Caco-2 (cell line): ENCODE data around the gene RLF. TPM values are rescaled to one million over a fixed set of nuclear protein-coding genes. Genes with fewer than 3 reads are reported as not detected.

ENCODE experiments used
- BruUV-seq: library from RNA; stranded (reverse); fragments of 400-500 nt; replicated peaks from 2 replicates; lab custom pipeline; 2021; lab: Mats Ljungman, UMichigan
- CTCF ChIA-PET: fragments of 300-600 bp; sonication (Branson Sonifier 250); formaldehyde crosslinking; loops from one replicate; lab custom pipeline; 2022; ENCODE audit warnings: antibody characterized with exemption; lab: Charles Lee
- POLR2A ChIA-PET: fragments of 300-600 bp; sonication (Branson Sonifier 250); formaldehyde crosslinking; loops from one replicate; lab custom pipeline; 2022; ENCODE audit warnings: antibody characterized with exemption; lab: Charles Lee
- DNase-seq, 2 experiments: peaks; one replicate each; pipeline versions ENCODE4 v3.0.0 to v3.0.0-alpha.2; 2020 to 2022
- H3K27me3 ChIP-seq: replicated peaks from 2 replicates; pipeline ENCODE4 v1.6.0; 2011; ENCODE audit warnings: low read length; ENCODE audit not compliant: control insufficient read depth, insufficient read depth
- H3K36me3 ChIP-seq: 2 replicates; pipeline ENCODE4 v1.5.1; 2011; ENCODE audit warnings: low read length; ENCODE audit not compliant: control insufficient read depth, insufficient read depth
- H3K4me1 ChIP-seq: fragments of 250-450 bp; sonication (Bioruptor Pico); 2 replicates; pipeline ENCODE4 v1.5.1; 2020; ENCODE audit warnings: mild to moderate bottlenecking
- H3K4me3 ChIP-seq: 2 replicates; pipeline ENCODE4 v1.5.1; 2011; ENCODE audit warnings: low read depth, mild to moderate bottlenecking, control low read depth, low read length
- H3K9me3 ChIP-seq: fragments of 250-450 bp; sonication (Bioruptor Pico); 2 replicates; pipeline ENCODE4 v1.5.1; 2020; ENCODE audit warnings: mild to moderate bottlenecking, moderate library complexity
- H3K27ac Mint-ChIP-seq: one replicate; pipeline ENCODE4 v1.8.0; 2022; ENCODE audit warnings: mixed read lengths; ENCODE audit not compliant: unreplicated experiment
- H3K27me3 Mint-ChIP-seq: one replicate; pipeline ENCODE4 v1.8.0; 2022; ENCODE audit warnings: mixed read lengths; ENCODE audit not compliant: insufficient read depth, unreplicated experiment
- H3K36me3 Mint-ChIP-seq: one replicate; pipeline ENCODE4 v1.8.0; 2022; ENCODE audit warnings: mild to moderate bottlenecking, mixed read lengths; ENCODE audit not compliant: insufficient read depth, unreplicated experiment
- H3K4me1 Mint-ChIP-seq: one replicate; pipeline ENCODE4 v1.8.0; 2022; ENCODE audit warnings: low read depth, mixed read lengths; ENCODE audit not compliant: unreplicated experiment
- H3K4me3 Mint-ChIP-seq: one replicate; pipeline ENCODE4 v1.8.0; 2022; ENCODE audit warnings: mild to moderate bottlenecking, moderate library complexity, mixed read lengths; ENCODE audit not compliant: unreplicated experiment
- H3K9me3 Mint-ChIP-seq: one replicate; pipeline ENCODE4 v1.8.0; 2022; ENCODE audit warnings: mixed read lengths; ENCODE audit not compliant: unreplicated experiment
- intact Hi-C: fragments of 100-400 bp; cut with micrococcal nuclease; formaldehyde crosslinking; loops from one replicate; pipeline ENCODE4 v1.10.0; 2022; ENCODE audit not compliant: unreplicated experiment
- total RNA-seq: library from RNA; stranded (reverse); gene quantifications from 2 replicates; pipeline ENCODE4 v1.2.3, GENCODE V29; 2022
- TF ChIP-seq, protein P1 (sequence below), 2 experiments: fragments of 200-600 bp in 1 of 2; IDR thresholded peaks; 1 replicate in 1 of 2; 2 replicates in 1 of 2; pipeline versions ENCODE4 v1.5.1 to v1.8.0; 2011 to 2022; ENCODE audit warnings: antibody characterized with exemption in 1 of 2, control low read depth in 1 of 2, inconsistent platforms in 1 of 2, low read depth in 1 of 2, low read length in 1 of 2, mild to moderate bottlenecking in 1 of 2, moderate library complexity in 1 of 2; ENCODE audit not compliant: insufficient read depth in 1 of 2, severe bottlenecking in 1 of 2, unreplicated experiment in 1 of 2

The RLF gene
- total RNA-seq, 1 experiment from 2014 or later: 11.6 TPM

DNA sequence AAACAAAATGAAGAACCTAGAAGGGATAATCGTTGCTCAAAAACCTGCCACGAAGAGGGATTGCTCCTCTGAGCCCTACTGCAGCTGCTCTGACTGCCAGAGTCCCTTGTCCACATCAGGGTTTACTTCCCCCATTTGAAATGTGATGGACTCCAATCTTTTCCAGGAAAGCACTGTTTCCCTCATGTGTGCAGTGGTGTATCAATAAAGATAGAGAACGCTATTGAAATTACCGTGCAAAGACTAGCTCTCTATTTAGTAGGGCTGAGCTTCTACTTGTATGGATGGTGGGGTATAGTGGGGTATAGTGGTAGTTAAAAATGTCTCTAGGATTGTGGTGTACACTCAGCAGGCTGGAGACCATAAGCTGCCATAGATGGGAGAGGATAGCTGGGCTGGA, 90.3 kb downstream of the RLF start:
- TF ChIP-seq, protein P1, sequence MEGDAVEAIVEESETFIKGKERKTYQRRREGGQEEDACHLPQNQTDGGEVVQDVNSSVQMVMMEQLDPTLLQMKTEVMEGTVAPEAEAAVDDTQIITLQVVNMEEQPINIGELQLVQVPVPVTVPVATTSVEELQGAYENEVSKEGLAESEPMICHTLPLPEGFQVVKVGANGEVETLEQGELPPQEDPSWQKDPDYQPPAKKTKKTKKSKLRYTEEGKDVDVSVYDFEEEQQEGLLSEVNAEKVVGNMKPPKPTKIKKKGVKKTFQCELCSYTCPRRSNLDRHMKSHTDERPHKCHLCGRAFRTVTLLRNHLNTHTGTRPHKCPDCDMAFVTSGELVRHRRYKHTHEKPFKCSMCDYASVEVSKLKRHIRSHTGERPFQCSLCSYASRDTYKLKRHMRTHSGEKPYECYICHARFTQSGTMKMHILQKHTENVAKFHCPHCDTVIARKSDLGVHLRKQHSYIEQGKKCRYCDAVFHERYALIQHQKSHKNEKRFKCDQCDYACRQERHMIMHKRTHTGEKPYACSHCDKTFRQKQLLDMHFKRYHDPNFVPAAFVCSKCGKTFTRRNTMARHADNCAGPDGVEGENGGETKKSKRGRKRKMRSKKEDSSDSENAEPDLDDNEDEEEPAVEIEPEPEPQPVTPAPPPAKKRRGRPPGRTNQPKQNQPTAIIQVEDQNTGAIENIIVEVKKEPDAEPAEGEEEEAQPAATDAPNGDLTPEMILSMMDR (IDR thresholded peaks at IDR 0.05; ENCODE audit: insufficient read depth in 1 of 2, low read depth in 1 of 2, low read length in 1 of 2, severe bottlenecking in 1 of 2, unreplicated experiment in 1 of 2): no peak
- ChIA-PET CTCF (no interaction called here), POLR2A (no interaction called here)
- Mint-ChIP-seq H3K36me3 (peaks cover 7% of the 10 kb centered on the region), H3K4me3 (no peak overlapping the region), H3K27me3 (no peaks in the 10 kb centered on the region), H3K27ac (no peak overlapping the region), H3K4me1 (peaks cover 6% of the 10 kb centered on the region), H3K9me3 (no peaks in the 10 kb centered on the region)
- Histone ChIP-seq H3K4me1 (peaks cover 18% of the 10 kb centered on the region), H3K36me3 (no peaks in the 10 kb centered on the region), H3K27me3 (no peaks in the 10 kb centered on the region), H3K9me3 (no peaks in the 10 kb centered on the region), H3K4me3 (no peak overlapping the region)
- BruUV-seq: no TSS peak
- intact Hi-C loops: loop anchor here (10.0 kb wide), 1 partner anchor 63 kb away; the partner anchor contains the start of gene COL9A2
- no peak for DNase-seq

DNA sequence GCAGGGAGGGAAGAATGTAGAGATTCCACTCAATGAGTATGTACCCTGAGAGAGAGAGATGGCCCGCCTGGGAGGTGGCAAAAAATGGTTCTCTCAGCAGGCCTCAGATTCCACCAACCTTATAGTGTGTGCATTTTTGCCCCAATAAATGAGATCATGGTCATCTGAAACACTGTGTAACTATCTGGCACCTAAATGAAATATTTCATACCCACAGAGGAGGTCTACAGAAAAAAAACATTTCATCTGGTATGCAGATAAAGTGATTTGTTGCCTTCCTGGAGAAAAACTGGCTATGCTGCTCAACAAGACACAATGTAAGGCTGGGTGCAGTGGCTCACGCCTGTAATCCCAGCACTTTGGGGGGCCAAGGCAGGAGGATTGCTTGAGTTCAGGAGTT, 91.4 kb downstream of the RLF start:
- H3K27me3 Mint-ChIP-seq: no peaks in the 10 kb centered on the region
- Histone ChIP-seq H3K36me3 (no peaks in the 10 kb centered on the region), H3K4me3 (no peak overlapping the region), H3K9me3 (no peaks in the 10 kb centered on the region), H3K27me3 (no peaks in the 10 kb centered on the region), H3K4me1 (peaks cover 14% of the 10 kb centered on the region)
- H3K27ac Mint-ChIP-seq: no peak overlapping the region
- DNase-seq: no peak
- POLR2A ChIA-PET: no interaction called here
- H3K9me3 Mint-ChIP-seq: no peaks in the 10 kb centered on the region
- H3K4me3 Mint-ChIP-seq: no peak overlapping the region
- TF ChIP-seq, protein P1 (IDR thresholded peaks at IDR 0.05; ENCODE audit: insufficient read depth in 1 of 2, low read depth in 1 of 2, low read length in 1 of 2, severe bottlenecking in 1 of 2, unreplicated experiment in 1 of 2): no peak
- intact Hi-C loops: loop anchor here (10.0 kb wide), 1 partner anchor 62 kb away; the partner anchor contains the start of gene COL9A2
- CTCF ChIA-PET: no interaction called here
- peaks cover 6% of the 10 kb centered on the region for H3K4me1 Mint-ChIP-seq
- H3K36me3 Mint-ChIP-seq: peaks cover 11% of the 10 kb centered on the region
- BruUV-seq: no TSS peak

DNA sequence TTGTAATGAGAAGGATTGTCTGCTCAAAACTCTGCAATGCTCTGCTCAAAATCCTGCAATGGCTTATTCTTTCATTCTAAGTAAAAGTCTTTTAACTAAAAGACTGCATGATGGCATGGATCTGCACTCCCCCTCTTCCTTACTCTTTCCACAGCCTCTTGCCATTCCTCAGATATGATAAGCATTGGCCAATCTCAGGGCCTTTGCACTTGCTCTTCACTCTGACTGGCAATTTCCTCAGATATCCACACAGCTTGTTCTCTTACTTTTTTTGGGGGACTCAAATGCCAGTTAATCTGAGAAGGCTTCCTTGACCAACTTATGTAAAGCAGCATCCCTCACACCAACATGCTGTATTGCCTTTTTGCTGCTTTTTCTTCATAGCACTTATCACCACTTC, 94.0 kb downstream of the RLF start:
- peaks cover 6% of the 10 kb centered on the region for H3K4me1 Mint-ChIP-seq
- DNase-seq: no peak
- TF ChIP-seq, protein P1 (IDR thresholded peaks at IDR 0.05; ENCODE audit: insufficient read depth in 1 of 2, low read depth in 1 of 2, low read length in 1 of 2, severe bottlenecking in 1 of 2, unreplicated experiment in 1 of 2): no peak
- H3K36me3 ChIP-seq: no peaks in the 10 kb centered on the region; the same call in 1 of the 2 replicates
- H3K4me3 Mint-ChIP-seq: no peak overlapping the region
- H3K27ac Mint-ChIP-seq: no peak overlapping the region
- no peak overlapping the region for H3K4me3 ChIP-seq
- H3K9me3 Mint-ChIP-seq: no peaks in the 10 kb centered on the region
- intact Hi-C loops: loop anchor here (10.0 kb wide), 1 partner anchor 60 kb away; the partner anchor contains the start of gene COL9A2
- no peaks in the 10 kb centered on the region for H3K27me3 ChIP-seq
- ChIA-PET POLR2A (no interaction called here), CTCF (no interaction called here)
- BruUV-seq: no TSS peak
- H3K36me3 Mint-ChIP-seq: peaks cover 18% of the 10 kb centered on the region
- H3K4me1 ChIP-seq: no peaks in the 10 kb centered on the region; the same call in 1 of the 2 replicates
- H3K27me3 Mint-ChIP-seq: no peaks in the 10 kb centered on the region
- no peaks in the 10 kb centered on the region for H3K9me3 ChIP-seq
